ENCODE measurements around the gene ERCC2. TPM values are rescaled to one million over a fixed set of nuclear protein-coding genes. Genes with fewer than 3 reads are reported as not detected.

The ERCC2 gene
- total and polyA plus RNA-seq, 9 donors = 6.3 to 18.6 (median 16.8) TPM

GRCh38 chr19:45354241-45354842 is 16.0 kb downstream of the ERCC2 start:
- no peaks in the 10 kb centered on the region for H3K27me3 ChIP-seq
- WGBS, 3 donors = 90 to 96% (median 90%) methylated on average over 11 of the region's 11 CpGs
- H3K4me3 ChIP-seq = no peak overlapping the region
- H3K4me1 ChIP-seq (ENCODE audit: insufficient read depth) = no peaks in the 10 kb centered on the region
- TF ChIP-seq EP300 (IDR thresholded peaks at IDR 0.05) (no peak), CTCF (IDR thresholded peaks at IDR 0.05) (no peak), POLR2A (IDR thresholded peaks at IDR 0.05) (no peak)
- no peak for DNase-seq
- H3K36me3 ChIP-seq = no peaks in the 10 kb centered on the region
- no peak overlapping the region for H3K27ac ChIP-seq
- no peaks in the 10 kb centered on the region for H3K9me3 ChIP-seq
- intact Hi-C loops (cut with DNase I) = no loop called here

- Histone ChIP-seq H3K4me3 (no peak overlapping the region), H3K36me3 (no peaks in the 10 kb centered on the region), H3K9me3 (no peaks in the 10 kb centered on the region), H3K27me3 (no peaks in the 10 kb centered on the region), H3K27ac (no peak overlapping the region), H3K4me1 (ENCODE audit: insufficient read depth) (no peaks in the 10 kb centered on the region)
- TF ChIP-seq EP300 (IDR thresholded peaks at IDR 0.05) (no peak), POLR2A (IDR thresholded peaks at IDR 0.05) (no peak), CTCF (IDR thresholded peaks at IDR 0.05) (no peak)
- intact Hi-C loops (cut with DNase I) = no loop called here
- no peak for DNase-seq
- WGBS, 3 donors = 84 to 88% (median 86%) methylated on average over 20 of the region's 20 CpGs
These were observed 17.2 kb downstream of the ERCC2 start for GRCh38 chr19:45352914-45353796.

- H3K36me3 ChIP-seq = no peaks in the 10 kb centered on the region
These were observed 17.9 kb downstream of the ERCC2 start for GRCh38 chr19:45352471-45352870.

GRCh38 chr19:45352062-45352461 is 18.3 kb downstream of the ERCC2 start:
- no peaks in the 10 kb centered on the region for H3K9me3 ChIP-seq
- H3K27ac ChIP-seq = no peak overlapping the region
- 81 to 90% (median 89%) methylated on average over 15 of the region's 15 CpGs for WGBS, 3 donors
- H3K27me3 ChIP-seq = no peaks in the 10 kb centered on the region
- H3K4me3 ChIP-seq = no peak overlapping the region
- H3K4me1 ChIP-seq (ENCODE audit: insufficient read depth) = no peaks in the 10 kb centered on the region
- no peaks in the 10 kb centered on the region for H3K36me3 ChIP-seq
- intact Hi-C loops (cut with DNase I) = no loop called here
- TF ChIP-seq CTCF (IDR thresholded peaks at IDR 0.05) (no peak), EP300 (IDR thresholded peaks at IDR 0.05) (no peak), POLR2A (IDR thresholded peaks at IDR 0.05) (no peak)
- DNase-seq = no peak

More at GRCh38 chr19:45352471-45352870, 17.9 kb downstream of the ERCC2 start:
- intact Hi-C loops (cut with DNase I) = no loop called here
- Histone ChIP-seq H3K27me3 (no peaks in the 10 kb centered on the region), H3K27ac (no peak overlapping the region), H3K4me1 (ENCODE audit: insufficient read depth) (no peaks in the 10 kb centered on the region), H3K4me3 (no peak overlapping the region), H3K9me3 (no peaks in the 10 kb centered on the region)
- no peak for DNase-seq
- 90 to 94% (median 91%) methylated on average over 19 to 20 of the region's 20 CpGs for WGBS, 3 donors
- TF ChIP-seq EP300 (IDR thresholded peaks at IDR 0.05) (no peak), POLR2A (IDR thresholded peaks at IDR 0.05) (no peak), CTCF (IDR thresholded peaks at IDR 0.05) (no peak)

All from ovary (tissue), 9 donors.